Activated B cell treated with CpG ODN at 0.5 μM for 24 hours (primary cell): ENCODE data around the gene TMCC2. TPM values are rescaled to one million over a fixed set of nuclear protein-coding genes. Genes with fewer than 3 reads are reported as not detected.

Source experiments
- ATAC-seq: fragments of 200-7000 bp; cut with Tn5 transposase; one replicate; pipeline ENCODE4 v1.10.0; 2021; ENCODE audit warnings: low read depth, mild to moderate bottlenecking, moderate library complexity
- CTCF ChIA-PET: fragments of 350-600 bp; sonication (Branson Sonifier 250); formaldehyde crosslinking; loops from one replicate; lab custom pipeline; 2021; ENCODE audit warnings: antibody characterized with exemption; lab: Charles Lee
- POLR2A ChIA-PET: fragments of 350-600 bp; sonication (Branson Sonifier 250); formaldehyde crosslinking; loops from one replicate; lab custom pipeline; 2021; ENCODE audit warnings: antibody characterized with exemption; lab: Charles Lee
- DNase-seq: peaks from one replicate; pipeline ENCODE4 v3.0.0; 2022
- H3K27ac Mint-ChIP-seq: one replicate; pipeline ENCODE4 v1.8.0; 2020; ENCODE audit warnings: mixed read lengths
- H3K27me3 Mint-ChIP-seq: one replicate; pipeline ENCODE4 v1.8.0; 2021; ENCODE audit warnings: mixed read lengths
- H3K36me3 Mint-ChIP-seq: one replicate; pipeline ENCODE4 v1.8.0; 2021; ENCODE audit warnings: low read depth, mixed read lengths
- H3K4me1 Mint-ChIP-seq: one replicate; pipeline ENCODE4 v1.8.0; 2021; ENCODE audit warnings: mixed read lengths
- H3K4me3 Mint-ChIP-seq: one replicate; pipeline ENCODE4 v1.8.0; 2020; ENCODE audit warnings: mild to moderate bottlenecking, mixed read lengths
- H3K9me3 Mint-ChIP-seq: one replicate; pipeline ENCODE4 v1.8.0; 2020; ENCODE audit warnings: mixed read lengths
- intact Hi-C: fragments of 100-400 bp; cut with micrococcal nuclease; formaldehyde crosslinking; loops from one replicate; pipeline ENCODE4 v1.15.1; 2024
- total RNA-seq: library from RNA; stranded (reverse); gene quantifications from 2 replicates; pipeline ENCODE4 v1.2.3, GENCODE V29; 2022
- TF ChIP-seq, protein P1 (sequence below): fragments of 200-600 bp; IDR thresholded peaks from one replicate; pipeline ENCODE4 v1.8.0; 2022; ENCODE audit warnings: antibody characterized with exemption, mild to moderate bottlenecking

TMCC2 gene
- total RNA-seq, 1 donor from 2014 or later: 1.2 TPM

DNA sequence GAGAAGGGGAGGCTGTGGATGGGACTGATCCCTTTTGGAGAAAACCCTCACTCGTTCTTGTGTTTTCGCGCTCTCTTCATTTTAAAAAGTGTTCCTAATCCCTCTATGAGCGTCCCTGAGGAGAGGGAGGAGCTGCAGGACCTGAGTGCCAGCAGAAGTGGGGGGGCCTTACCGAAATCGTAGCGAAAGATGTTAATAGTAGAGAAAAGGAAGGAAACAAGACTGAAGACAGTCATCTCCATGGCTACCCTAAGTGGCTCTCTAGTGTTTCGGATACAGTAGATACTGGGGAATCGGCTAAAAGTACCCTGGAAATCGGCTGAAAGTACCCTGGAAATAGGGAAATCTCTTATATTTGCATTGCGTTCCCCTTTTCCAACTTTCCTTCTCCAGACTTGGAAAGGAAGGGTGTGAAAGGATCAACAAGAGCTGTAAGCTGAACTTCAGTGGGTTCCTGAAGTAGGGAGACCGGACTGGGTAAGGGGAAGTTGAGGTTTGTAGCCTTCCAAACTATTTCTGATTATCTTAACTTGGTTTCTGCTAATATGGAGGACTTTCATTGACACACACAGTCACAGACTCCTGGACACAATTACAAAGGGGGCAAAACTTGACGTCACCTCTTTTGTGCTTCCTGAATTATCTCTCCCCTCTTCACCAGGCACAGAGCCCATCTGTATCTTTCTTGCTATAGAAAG lies 15.8 kb upstream of the TMCC2 start:
- ATAC-seq (peak; percentile 61), DNase-seq (no peak)
- Mint-ChIP-seq H3K27me3 (no peaks in the 10 kb centered on the region), H3K4me1 (peaks cover 35% of the 10 kb centered on the region), H3K27ac (peak overlapping the region; percentile 97), H3K36me3 (peaks cover 5% of the 10 kb centered on the region), H3K9me3 (no peaks in the 10 kb centered on the region), H3K4me3 (peak overlapping the region; percentile 95)
- intact Hi-C loops: loop anchor here (1.0 to 5.0 kb wide), 4 partner anchors 15 to 535 kb away; partner anchors contain the start of genes ELK4 and TMCC2
- POLR2A ChIA-PET: interaction anchor here (1.8 to 2.4 kb wide), 2 partner anchors 16 to 17 kb away, joined by 9 to 19 read pairs; partner anchors contain the start of gene TMCC2
- CTCF ChIA-PET: interaction anchor here (2.0 kb wide), 1 partner anchor 16 kb away, joined by 7 read pairs; the partner anchor contains the start of gene TMCC2
- TF ChIP-seq, protein P1, sequence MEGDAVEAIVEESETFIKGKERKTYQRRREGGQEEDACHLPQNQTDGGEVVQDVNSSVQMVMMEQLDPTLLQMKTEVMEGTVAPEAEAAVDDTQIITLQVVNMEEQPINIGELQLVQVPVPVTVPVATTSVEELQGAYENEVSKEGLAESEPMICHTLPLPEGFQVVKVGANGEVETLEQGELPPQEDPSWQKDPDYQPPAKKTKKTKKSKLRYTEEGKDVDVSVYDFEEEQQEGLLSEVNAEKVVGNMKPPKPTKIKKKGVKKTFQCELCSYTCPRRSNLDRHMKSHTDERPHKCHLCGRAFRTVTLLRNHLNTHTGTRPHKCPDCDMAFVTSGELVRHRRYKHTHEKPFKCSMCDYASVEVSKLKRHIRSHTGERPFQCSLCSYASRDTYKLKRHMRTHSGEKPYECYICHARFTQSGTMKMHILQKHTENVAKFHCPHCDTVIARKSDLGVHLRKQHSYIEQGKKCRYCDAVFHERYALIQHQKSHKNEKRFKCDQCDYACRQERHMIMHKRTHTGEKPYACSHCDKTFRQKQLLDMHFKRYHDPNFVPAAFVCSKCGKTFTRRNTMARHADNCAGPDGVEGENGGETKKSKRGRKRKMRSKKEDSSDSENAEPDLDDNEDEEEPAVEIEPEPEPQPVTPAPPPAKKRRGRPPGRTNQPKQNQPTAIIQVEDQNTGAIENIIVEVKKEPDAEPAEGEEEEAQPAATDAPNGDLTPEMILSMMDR: no peak

DNA sequence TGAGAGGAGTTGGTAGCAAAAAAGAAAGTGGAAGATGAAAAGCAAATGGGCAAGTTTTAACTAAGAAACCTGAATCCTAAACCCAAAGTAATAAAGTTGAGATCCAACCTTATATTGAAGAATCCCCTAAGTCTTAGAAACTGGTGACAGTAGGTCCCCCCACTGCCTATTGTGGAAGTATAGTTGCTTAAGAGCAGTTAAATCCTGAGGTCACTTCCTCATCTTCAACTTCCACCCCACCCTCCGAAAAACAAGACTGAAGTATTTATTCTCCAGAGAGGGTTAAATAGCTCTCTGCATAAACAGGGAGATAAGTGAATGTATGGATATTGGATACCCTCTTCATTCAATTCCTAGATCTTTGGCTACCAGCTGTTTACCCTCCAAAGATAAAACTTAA lies 13.0 kb upstream of the TMCC2 start:
- POLR2A ChIA-PET: no interaction called here
- H3K27me3 Mint-ChIP-seq: peaks cover 2% of the 10 kb centered on the region
- ATAC-seq (no peak), DNase-seq (no peak)
- H3K9me3 Mint-ChIP-seq: no peaks in the 10 kb centered on the region
- TF ChIP-seq, protein P1: no peak
- H3K36me3 Mint-ChIP-seq: peaks cover 5% of the 10 kb centered on the region
- no peak overlapping the region for H3K4me3 Mint-ChIP-seq
- peaks cover 35% of the 10 kb centered on the region for H3K4me1 Mint-ChIP-seq
- CTCF ChIA-PET: interaction anchor here (0.9 kb wide), 1 partner anchor 10 kb away, joined by 3 read pairs; no protein-coding TSS in a partner anchor
- H3K27ac Mint-ChIP-seq: no peak overlapping the region
- intact Hi-C loops: loop anchor here (5.0 kb wide), 1 partner anchor 533 kb away; no protein-coding TSS in a partner anchor

DNA sequence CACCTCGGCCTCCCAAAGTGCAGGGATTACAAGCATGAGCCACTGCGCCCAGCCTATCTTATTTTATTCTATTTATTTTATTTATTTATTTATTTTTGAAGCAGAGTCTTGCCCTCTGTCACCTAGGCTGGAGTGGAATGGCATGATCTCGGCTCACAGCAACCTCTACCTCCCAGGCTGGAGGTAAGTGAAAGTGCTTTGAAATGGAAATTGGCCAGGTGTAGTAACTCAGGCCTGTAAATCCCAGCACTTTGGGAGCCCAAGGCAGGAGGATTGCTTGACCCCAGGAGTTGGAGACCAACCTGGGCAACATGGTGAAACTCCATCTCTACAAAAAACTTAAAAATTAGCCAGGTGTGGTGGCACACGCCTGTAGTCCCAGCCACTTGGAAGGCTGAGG lies 11.2 kb upstream of the TMCC2 start:
- Mint-ChIP-seq H3K4me3 (no peak overlapping the region), H3K9me3 (no peaks in the 10 kb centered on the region), H3K27ac (no peak overlapping the region), H3K4me1 (peaks cover 25% of the 10 kb centered on the region), H3K27me3 (peaks cover 2% of the 10 kb centered on the region), H3K36me3 (peaks cover 3% of the 10 kb centered on the region)
- intact Hi-C loops: no loop called here
- TF ChIP-seq, protein P1: no peak
- ATAC-seq: no peak
- ChIA-PET POLR2A (no interaction called here), CTCF (no interaction called here)
- no peak for DNase-seq

DNA sequence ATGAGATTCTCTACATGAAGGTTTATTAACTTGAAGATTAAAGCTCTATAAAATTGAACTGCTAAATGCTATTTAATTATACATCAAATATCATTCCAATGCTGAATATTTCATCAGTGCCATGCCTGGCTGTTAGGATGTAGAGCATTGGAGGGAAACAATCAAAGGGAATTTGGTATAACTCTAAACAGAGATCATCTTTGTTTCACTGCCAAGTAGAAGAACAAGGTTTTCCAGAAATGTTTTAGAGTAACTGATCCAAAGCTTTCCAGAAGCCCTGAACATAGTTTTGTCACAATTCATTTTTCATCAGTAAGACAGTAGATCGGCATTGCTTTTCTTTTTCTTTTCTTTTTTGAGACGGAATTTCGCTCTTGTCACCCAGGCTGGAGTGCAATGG lies 10.3 kb upstream of the TMCC2 start:
- Mint-ChIP-seq H3K4me1 (peaks cover 17% of the 10 kb centered on the region), H3K27me3 (peaks cover 2% of the 10 kb centered on the region), H3K27ac (no peak overlapping the region), H3K36me3 (no peaks in the 10 kb centered on the region), H3K9me3 (no peaks in the 10 kb centered on the region), H3K4me3 (no peak overlapping the region)
- ATAC-seq (no peak), DNase-seq (no peak)
- intact Hi-C loops: no loop called here
- TF ChIP-seq, protein P1: no peak
- ChIA-PET CTCF (no interaction called here), POLR2A (no interaction called here)

DNA sequence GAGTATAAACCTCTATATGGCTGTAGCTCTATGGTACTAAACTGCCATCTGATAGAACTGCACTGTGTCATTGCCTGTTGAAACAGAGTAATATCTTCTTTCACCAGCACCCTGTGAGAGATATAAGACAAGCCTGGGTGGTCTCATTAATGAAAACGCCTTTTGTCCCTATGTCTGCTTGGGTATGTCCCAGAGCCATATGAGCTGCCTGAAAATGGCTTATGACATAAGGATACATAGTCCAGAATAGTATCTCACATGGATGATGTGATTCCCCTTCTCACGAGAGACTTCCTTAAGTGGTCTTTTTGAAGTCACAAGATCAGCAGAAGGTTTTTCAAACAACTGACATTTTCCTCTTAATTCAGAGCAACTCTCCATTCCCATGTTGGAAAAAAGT lies 7.3 kb upstream of the TMCC2 start:
- H3K4me3 Mint-ChIP-seq: no peak overlapping the region
- CTCF ChIA-PET: interaction anchor here (2.5 kb wide), 1 partner anchor 9 kb away, joined by 6 read pairs; no protein-coding TSS in a partner anchor

More for the DNA sequence above, 7.3 kb upstream of the TMCC2 start:
- Mint-ChIP-seq H3K4me1 (peaks cover 2% of the 10 kb centered on the region), H3K27ac (no peak overlapping the region), H3K9me3 (no peaks in the 10 kb centered on the region), H3K27me3 (peaks cover 6% of the 10 kb centered on the region), H3K36me3 (no peaks in the 10 kb centered on the region)
- intact Hi-C loops: no loop called here
- TF ChIP-seq, protein P1: no peak
- POLR2A ChIA-PET: no interaction called here
- no peak for ATAC-seq
- no peak for DNase-seq
